ENCODE results near the gene MBLAC1.

The MBLAC1 gene

DNA sequence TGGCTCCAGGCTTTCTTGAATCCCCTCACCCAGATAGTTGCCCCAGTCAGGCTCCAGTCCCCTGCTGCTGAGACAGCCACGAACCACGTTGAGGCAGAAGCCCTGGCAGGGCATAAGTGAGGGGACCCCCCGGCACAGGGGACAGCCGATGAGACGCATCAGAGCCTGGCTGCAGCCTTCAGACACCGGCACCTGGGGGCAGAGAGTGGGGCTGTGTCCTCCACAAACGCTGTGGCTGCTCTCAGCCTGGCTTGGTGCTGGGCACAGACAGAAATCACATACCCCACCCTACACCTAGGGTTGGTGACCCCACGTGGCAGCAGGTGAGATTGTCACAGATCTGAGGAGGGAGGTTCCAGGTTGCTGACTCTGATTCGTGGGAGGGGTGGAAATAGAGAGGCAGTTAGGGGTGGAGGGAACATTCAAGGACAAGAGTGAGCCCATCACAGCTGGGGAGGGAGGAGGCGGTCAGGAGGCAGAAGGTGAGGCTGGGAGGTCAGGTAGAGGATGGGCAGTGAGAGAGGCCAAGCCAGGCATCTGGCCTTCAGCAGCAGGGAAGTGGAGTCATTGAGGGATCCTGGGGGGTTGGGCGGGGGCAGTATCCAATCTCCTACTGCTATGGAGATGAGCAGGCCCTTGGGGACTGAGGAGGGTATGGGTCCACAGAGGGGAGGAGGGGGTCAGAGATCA is 47.2 kb downstream of the MBLAC1 start:
- DNase-seq (ENCODE audit: low read depth), result no peak

DNA sequence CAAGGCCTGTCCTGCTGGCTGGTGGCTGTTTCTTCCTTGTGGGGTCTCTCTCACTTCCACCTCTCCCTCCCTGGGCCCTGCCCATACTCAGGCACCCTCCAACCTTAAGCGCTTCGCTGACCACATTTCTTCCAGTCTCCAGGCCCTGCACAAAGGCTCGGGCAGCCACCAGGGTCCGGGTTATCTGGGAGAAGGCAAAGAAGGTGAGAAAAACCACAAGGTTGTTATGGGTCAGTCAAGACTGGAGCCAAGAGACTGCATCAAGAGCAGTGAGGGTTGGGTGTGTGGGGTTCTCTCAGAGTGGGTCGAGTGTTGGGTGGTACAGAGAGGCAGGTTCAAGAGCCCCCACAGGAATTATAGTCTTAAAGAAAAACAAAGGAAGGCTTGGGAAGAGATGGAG is 47.8 kb downstream of the MBLAC1 start:
- no peak for DNase-seq (ENCODE audit: low read depth)

DNA sequence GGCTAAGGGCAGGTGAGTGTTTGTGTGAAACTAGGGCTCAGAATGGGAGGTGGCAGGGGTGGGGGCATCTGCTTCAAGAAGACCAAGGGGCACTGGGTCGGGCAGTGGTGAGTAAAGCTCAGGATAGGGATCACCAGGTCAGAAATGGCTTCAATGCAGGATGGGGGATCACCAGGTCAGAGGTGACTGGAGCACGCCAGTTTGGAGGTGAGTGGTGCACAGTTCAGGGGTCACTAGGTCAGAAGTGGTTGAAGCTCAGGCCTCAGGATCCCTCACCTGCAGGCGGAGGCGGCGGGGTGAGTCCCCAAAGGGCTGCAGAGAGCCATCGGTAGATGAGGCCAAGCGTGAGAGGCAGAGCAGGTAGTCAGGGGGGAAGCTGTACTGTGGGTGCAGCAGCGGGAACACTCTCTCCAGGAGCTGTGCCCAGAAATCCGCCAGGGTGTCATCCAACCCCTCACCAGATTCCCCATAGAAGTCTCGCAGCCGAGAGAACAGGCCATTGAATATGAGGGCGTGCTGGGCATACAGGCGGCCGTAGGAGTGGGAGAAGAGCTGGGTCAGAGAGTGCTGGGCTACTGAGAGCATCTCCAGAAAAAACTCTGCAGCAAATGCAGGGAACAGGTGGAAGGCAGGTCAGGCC is 48.6 kb downstream of the MBLAC1 start:
- no peak for DNase-seq (ENCODE audit: low read depth)

DNA sequence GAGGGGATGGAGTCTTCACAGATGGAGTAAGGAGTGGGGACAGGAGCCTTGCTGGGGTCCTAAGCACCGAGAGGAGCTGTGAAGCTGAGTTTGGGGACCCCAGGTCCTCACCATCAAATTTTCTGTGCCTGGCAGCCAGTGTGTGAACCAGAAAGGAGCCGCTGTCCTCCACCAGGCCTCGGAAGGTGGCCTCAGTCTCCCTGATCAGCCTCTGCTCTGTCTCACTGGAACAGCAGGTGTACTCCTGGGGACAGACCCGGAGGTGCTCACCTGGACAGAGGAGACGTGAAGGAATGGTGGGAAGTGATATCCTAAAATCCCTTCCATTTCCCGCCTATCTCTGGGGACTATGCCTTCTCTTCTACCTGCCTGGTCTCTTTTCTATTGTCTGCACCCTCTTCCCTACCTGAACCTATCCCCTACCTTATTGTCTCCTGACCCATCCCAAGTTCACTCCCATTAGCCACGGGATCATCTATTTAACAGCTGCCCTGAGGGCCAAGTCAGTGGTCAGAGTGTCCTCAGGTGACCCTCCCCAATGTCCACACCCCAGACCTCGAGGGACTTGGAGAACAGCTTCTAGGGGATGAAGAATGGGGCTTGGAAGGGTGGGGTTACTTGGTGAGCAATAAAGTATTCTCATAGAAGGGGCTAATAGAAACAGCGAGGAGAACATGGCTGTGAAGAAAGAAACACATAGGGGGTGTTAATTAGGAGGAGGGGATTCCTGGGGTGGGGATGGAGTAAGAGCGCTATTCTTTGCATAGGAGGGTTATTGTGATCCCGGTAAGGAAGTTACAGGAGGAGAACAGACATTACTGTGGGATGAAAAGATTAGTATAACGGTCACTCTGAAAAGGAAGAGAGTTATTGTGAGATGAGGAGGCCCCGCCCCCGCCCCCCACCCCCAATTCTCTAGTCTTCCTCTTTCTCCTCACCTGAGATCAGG is 49.6 kb downstream of the MBLAC1 start:
- no peak for DNase-seq (ENCODE audit: low read depth)

DNA sequence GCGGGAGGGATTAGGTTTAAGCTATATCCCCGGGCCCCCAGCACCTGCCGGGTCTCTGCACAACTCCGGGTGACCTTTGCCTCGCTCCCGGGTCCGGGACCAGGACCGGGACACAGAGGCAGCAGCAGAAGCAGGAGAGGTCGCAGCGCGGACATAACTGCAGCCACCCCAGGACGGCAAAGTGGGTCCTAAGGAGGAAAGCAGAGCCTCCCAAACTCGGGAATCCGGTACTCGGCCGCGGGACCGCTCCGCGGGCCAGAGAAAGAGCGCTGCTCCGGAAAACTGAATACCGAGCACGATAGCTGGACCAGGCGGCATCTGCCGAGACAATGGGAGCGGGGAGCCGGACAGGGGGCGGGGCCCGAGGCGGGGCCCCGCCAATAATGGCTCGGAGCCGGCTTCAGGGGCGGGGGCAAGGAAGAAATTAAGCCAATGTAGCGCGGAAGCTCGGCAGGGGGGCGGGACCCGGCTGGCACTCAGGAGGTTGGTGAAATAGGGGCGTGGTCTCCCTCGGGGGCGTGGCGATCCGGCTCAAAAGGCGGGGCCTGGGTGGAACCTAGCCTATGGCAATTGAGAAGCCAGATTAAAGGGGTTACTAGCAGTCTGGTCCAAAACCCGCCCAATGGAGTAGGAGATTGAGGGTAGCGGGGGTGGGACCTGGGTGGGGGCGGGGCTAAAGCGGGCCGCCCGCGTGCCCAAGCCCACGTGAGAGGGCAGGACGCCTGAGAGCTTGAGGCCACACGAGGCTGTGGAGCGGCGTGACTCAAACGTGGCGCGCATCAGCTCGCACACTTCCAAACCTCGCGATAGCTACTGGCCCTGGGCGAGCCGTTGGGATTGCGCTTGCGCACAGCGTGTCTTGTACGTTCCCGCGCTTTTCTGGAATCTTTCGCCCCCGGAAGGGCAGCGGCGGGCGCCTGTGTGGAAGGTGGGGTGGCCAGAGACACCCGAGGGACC is 50.6 kb downstream of the MBLAC1 start, which contains the start of the genes GPC2 and STAG3:
GPC2 (minus strand) TSS at position 337 of the 957 bp plus-strand sequence; CDS start at position 155, 182 bp downstream.
STAG3 (plus strand) TSS at position 874 of the 957 bp plus-strand sequence. CDS start 2,639 bp downstream, outside the sequence.
- DNase-seq (ENCODE audit: low read depth), result peak; percentile 85
